GM19351 (cell line): Measurements from ENCODE around the gene UXS1.

Source experiments
- ATAC-seq: cut with Tn5 transposase; IDR thresholded peaks from one replicate; pipeline ENCODE4 v1.9.1; 2021; ENCODE audit warnings: mild to moderate bottlenecking, moderate library complexity; ENCODE audit not compliant: unreplicated experiment

Gene UXS1

GRCh38 chr2:106161938-106162820, 31.9 kb downstream of the UXS1 start:
- no peak for ATAC-seq

DNA sequence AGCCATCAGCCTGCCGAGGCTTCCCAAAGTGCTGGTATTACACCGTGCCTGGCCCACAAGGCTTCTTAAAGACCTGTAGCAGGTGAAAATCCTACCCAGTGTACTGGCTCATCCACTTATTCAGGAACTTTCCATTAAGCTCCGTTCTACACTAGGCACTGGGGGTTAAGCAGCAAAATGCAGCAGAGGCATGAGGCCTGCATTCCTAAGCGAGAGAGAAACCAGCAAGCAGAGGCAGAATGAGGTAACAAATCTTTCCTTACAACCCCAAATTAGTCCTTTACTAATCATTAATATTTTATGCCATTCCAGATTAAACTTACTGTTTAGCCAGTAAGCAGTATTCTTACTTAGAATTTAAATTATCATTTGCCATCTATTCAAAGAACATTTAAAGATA, 32.8 kb downstream of the UXS1 start:
- no peak for ATAC-seq

DNA sequence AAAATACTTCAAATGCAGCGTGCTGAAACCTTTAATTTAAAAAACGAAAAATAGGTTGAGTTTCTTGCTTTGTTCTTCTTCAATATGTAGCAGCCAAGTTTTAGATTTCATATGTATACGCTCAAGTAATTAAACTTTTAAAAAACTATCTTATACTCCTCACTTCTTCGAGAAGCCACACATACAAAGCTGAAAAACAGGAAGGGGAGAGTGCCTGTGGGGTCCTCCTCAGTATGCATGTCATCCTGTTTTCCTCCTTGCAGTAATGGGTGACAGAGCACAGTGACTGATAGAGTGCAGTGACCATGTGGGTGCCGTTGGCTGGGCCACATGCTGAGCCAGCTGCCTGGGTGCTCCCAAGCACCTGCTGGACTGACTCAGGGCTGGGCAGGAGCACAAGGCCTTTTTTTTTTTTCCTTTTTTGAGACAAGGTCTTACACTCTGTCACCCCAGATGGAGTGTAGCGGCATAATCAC, 33.3 kb downstream of the UXS1 start:
- ATAC-seq, result no peak

GRCh38 chr2:106159866-106160785, 34.0 kb downstream of the UXS1 start:
- ATAC-seq, result no peak

- ATAC-seq, result no peak
These were observed 35.2 kb downstream of the UXS1 start for GRCh38 chr2:106158871-106159270.

GRCh38 chr2:106158131-106158530, 36.0 kb downstream of the UXS1 start:
- no peak for ATAC-seq

- no peak for ATAC-seq
These were observed 36.7 kb downstream of the UXS1 start for GRCh38 chr2:106157416-106157815.

DNA sequence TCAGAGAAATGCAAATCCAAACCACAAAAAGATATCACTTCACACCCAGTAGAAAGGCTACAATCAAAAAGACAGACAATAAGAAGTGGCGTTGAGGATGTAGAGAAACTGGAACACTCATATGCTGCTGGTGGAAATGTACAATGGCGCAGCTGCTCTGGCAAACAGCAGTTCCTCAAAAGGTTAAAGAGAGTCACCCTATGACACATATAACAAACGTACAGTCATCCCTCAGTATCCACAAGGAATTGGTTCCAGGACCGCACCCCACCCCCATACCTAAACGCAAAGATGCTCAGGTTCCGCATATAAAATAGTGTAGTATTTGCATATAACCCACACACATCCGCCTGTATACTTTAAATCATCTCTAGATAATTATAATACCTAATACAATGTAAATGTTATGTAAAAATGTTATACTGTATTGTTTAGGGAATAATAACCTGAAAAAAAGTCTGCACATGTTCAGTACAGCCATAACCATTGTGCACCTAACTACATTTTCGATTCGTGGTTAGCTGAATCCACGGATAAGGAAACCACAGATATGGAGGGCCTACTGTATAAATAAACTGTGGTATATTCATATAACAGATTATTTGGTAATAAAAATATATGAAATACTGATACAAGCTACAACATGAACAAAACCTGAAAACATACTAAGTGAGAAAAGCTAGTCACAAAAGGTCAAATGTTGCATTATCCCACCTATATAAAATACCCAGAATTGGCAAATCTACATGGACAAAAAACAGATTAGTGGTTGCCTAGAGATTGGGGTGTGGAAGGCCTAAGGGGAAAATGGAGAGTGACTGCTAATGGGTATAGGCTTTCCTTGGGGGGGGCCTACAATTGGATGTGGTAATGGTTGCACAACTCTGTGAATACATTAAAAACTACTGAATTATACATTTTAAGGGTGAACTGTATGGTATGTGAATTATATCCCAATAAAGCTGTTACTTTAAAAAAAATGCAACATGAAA, 37.5 kb downstream of the UXS1 start:
- no peak for ATAC-seq

GRCh38 chr2:106153781-106154180, 40.3 kb downstream of the UXS1 start:
- no peak for ATAC-seq

DNA sequence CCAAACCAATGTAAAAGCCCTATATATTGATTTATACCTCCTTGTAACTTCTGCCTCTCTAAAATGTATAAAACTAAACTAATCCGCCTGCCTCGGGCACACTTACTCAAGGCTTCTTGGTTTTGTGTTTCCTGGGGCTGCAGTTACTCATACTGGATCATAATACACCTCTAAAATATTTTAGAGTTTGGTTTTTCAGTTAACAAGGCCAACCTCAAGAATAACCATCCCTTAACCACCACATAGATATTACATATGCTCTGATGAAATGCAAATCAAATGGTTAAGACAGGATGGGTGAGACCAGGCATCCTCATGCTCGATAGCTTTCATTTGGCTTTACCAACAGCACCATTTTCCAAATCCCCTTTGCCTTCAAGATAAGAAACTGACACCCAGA, 46.4 kb downstream of the UXS1 start:
- ATAC-seq, result peak; percentile 67

DNA sequence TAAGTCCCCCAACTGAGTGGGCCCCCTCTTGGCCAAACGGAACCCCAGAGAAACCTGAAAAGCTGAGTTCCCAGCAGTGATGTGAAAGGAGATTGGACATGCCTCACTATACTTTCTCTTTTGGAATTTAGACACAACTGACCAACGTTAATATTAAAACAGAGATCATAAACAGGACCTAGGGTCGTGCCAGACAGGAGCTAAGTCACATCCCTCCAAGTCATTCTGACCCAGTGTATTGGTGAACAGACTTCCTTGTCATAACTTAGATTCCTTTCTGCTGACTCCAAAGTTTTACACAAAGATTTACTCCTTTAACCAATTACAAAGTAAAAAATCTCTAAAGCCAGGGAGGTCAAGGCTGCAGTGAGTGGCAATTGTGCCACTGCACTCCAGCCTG, 46.9 kb downstream of the UXS1 start:
- no peak for ATAC-seq

- peak; percentile 33 for ATAC-seq
These were observed 49.3 kb downstream of the UXS1 start for GRCh38 chr2:106144621-106145331.

DNA sequence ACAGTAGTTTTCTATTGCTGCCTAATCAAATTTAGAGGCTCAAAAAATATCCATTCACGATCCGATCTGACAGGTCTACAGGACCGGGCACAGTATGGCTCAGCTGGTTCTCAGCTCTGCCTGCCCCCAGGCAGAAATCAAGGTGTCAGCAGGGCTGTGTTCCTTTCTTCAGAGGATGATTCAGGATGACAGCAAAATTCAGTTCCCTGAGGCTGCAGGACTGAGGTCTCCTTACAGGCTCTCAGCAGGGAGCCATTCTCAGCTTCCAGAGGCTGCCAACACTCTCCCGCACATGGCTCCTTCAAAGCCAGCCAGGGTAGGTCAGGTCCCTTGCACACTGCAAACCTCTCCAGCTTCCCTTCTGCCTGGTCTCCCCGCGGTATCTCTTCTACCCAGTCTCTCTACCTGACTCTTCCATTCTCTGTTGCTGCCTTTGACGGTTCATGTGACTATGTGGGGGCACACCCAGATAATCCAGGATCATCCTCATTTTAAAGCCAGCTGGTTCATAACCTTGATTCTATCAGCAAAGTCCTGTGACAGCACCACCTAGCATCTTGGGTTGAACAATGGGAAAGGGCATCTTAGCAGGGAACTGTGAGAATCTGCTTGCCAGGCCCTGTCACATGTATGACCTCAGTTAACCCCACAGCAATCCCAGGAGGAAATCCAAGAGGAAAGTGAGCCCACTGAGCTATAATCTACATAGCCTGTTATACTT, 50.4 kb downstream of the UXS1 start:
- ATAC-seq, result no peak

GRCh38 chr2:106142683-106143082, 51.4 kb downstream of the UXS1 start:
- ATAC-seq, result no peak

GRCh38 chr2:106140913-106141312, 53.2 kb downstream of the UXS1 start:
- ATAC-seq, result no peak

GRCh38 chr2:106140113-106140512, 54.0 kb downstream of the UXS1 start:
- ATAC-seq, result peak; percentile 1

DNA sequence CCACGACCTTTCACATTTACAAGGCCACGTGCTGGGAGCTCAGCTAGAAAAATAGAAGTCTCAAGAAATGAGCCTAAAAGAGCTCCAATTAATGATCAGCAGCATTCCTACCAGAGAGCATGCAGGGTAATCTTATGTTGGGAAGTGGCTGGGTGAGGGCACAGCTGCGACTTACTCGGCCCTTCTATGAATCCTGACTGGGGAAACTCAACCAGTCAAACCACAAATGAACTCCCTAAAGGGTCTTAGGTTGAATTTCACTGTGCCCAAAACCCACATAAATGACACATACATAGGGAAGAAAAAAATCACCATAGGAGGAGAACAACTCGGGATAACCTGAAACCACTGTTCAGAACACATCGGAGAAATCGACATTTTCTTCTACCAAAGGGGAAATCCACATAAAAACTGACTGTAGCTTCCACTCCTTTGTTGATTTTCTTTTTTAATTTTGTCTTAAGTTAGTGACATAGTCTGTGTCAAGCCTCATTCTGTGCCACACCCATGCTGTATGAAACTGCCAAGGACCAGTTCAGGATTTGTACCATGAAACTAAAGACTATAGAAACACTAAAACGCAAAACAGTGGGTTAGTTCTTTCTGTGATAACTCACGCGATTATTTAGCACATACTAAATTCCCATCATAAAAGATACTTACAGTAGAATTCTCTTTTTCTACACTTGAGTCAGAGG, 54.7 kb downstream of the UXS1 start:
- peak; percentile 44 for ATAC-seq

DNA sequence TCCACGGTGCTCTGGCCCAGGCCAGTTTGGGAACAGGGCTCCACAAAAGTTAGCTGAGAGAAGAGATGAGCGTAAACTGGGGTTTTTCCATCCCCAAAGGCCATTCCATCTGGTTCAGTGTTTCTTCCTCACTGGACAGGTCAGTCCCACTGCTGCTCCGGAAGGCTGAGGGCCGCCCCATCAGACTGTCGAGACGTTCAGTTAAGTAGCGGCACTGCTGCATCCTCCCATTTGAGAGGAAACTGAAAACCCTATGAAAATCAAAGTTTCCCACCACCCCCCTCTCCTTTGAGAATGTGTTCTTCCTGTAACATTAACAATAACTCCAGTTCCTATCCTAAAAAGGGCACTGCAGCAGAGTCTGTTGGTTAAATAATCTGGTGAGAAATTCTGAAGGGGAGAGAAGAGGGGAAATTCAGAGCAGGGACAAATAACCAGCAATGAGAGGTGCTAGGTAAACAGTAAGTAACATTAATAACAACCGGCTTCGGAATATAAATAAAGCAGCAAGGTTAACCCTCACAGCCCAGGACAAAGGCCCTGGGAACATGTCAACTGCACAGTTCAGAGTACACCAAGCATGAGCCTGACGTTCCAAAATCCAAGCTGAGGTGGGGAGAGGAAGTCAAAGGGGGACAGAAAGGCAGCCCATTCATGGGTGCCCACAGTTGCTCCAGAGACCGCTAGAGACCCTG, 55.4 kb downstream of the UXS1 start:
- ATAC-seq, result no peak
